HG03565 (cell line): Measurements from ENCODE around the gene EEF2.
"Not testable (repeated sequence)": the region's sequence is repeated elsewhere in the genome, so short reads cannot be mapped to it uniquely, and the experiment has no call there.

Experiments used
- ATAC-seq: cut with Tn5 transposase; IDR thresholded peaks from one replicate; pipeline ENCODE4 v1.9.1; 2021; ENCODE audit warnings: mild to moderate bottlenecking, moderate library complexity; ENCODE audit not compliant: unreplicated experiment

EEF2 gene

DNA sequence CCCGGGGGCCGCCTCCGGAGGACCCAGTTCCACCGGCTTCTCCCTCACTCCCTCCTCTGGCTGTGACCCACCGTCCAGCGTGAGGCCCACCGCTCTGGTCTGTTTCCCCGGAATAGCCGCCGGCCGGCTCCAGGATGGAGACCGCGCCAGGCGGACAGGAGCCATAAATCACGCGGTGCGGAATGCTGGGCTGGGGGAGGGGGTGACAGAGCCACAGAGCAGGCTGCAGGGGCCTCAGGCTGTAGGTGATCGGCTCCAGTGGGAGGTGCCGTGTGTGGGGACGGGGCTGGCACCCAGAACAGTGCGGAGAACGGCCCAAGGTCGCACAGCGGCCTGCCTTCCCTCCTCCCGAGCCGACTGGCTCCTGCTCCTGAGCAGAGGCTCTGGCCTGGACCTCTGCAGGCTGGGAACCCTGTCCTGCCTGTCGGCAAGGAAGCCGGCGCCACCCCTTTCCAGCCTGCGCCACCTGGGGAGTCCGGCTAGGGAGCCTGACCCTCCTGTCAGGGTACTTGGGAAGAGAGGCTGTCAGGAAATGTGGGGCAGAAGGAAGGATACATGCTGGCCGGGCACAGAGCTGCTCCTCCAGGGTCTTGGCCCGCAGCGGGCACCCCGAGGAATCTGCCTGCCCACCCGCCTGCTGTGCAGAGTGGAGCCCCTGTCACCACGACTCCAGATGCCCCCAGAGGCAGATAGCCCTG is 30.6 kb upstream of the EEF2 start:
- ATAC-seq, result no peak

- no peak for ATAC-seq
Observed at GRCh38 chr19:4014541-4015491, 29.6 kb upstream of the EEF2 start.

DNA sequence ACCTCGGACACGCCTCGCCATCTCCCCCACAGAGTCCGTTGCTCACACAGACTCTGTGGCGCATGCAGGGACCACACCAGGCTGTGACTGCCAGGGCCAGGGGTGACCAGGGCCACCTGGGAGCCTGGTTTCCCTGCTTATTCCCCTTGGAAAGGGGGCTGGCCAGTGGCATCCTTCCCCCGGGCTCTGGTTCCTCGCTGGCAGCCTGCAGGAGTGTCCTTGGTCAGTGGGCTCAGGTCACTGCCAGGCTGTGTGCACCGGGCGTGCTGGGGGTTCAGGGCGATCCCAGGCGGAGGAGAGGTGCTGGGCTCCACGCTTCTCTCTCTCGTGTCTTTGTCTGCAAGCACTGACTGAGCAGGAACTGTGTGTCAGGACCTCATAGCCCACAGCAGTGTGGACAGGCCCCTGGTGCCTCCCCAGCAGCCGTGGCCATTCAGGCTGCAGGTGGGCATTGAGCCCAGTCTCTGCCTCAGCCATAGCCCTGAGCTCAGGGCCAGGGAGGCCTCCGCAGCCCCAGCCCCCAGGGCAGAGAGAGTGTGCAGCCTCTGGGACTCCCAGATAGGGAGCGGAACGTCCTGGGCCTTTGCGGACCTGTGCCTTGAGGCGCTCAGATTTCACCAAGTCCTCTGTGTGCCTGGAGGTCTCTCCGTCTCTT is 28.8 kb upstream of the EEF2 start:
- no peak for ATAC-seq

- ATAC-seq, result no peak
Observed at GRCh38 chr19:4012975-4013634, 27.8 kb upstream of the EEF2 start.

DNA sequence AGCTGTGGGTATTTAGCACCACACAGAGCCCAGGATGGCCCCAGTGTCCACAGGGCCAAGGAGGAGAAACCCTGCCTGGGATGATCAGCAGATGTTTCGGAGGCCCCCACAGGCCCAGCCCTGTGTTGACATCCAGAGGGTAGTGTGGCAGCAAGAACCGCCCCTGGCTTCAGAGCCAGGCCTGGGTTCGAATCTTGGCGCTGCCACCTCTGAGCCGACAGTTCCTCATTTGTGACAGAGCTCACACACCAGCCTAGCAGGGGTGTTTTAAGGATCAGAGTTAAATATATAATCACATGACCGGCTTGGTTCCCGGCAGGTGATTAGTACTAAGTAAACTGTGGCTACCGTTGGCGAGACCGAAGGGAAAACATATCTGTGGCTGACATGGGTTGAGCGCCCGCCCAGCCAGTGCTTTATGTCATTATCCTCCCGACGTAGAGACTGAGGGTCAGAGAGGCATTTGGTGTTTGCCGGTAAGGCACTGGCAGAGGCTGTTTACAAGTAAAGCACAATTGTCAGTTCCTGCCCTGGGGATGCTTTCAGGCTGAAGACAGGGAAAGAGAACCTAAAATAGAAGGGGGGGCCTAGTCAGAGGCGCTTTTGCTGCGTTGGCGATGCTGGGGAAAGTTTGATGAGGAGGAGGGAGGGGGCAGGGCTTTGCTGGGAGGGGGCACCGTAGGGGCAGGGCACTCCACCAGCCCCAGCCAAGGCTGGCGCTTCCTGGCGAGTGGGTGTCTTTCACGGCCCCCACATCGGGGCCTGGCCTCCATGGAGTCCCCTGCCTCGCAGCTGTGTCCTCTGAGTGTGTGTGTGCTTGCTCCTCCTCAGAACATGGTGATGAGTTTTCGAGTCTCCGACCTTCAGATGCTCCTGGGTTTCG is 27.1 kb upstream of the EEF2 start:
- ATAC-seq, result no peak

DNA sequence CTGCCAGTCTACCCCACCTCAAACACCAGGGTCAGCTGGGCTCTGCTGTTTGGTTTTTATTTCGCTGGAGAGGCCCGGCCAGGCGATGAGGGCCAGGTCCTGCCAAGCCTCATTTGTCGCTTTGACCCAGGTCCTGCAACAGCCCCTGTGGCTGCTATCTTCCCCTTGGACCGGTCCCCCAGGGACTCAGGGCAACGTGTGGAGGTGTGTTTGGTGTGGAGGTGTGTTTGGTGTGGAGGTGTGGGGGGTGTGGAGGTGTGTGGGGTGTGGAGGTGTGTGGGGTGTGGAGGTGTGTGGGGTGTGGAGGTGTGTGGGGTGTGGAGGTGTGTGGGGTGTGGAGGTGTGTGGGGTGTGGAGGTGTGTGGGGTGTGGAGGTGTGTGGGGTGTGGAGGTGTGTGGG is 26.2 kb upstream of the EEF2 start:
- not testable (repeated sequence) for ATAC-seq

GRCh38 chr19:4010808-4011110 is 25.5 kb upstream of the EEF2 start:
- no peak for ATAC-seq

DNA sequence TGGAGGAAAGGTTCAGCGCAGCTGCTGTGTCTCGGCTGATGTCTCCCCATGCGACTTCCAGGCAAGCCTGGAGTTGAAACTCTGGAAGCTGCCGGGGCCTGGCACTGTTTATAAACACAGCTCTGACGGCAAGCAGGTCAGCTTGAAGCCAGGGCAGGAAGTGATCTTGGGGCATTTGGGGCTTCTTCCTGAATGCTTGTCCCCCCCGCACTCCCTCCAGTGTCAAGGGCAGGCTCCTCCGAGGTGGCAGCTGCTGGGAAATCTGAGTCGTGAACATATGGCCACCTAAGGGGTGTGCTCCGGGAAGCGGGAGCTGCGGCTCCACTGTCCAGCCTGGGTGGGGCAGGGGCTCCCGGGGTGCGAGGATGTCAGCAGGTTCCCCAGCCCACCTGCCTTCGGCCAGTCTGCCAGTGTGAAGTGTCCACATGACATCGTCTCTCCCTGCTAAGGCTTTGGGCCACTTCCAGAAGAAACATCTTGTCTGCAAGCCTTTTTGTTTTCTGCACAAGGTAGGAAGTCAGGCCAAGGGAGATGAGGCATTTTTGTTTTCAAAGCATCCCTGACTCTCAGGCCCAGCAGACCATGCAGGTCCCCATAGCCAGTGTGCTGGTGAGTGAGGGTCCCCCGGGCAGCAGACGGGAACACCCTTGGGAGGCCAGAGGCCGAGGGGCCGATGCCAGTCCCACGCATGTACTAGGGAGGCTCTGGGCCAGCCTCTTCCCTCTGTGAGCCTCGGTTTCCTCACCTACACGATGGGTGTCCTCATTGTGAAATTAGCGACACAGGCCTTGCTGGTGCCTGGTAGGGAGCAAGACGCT is 24.9 kb upstream of the EEF2 start:
- no peak for ATAC-seq

DNA sequence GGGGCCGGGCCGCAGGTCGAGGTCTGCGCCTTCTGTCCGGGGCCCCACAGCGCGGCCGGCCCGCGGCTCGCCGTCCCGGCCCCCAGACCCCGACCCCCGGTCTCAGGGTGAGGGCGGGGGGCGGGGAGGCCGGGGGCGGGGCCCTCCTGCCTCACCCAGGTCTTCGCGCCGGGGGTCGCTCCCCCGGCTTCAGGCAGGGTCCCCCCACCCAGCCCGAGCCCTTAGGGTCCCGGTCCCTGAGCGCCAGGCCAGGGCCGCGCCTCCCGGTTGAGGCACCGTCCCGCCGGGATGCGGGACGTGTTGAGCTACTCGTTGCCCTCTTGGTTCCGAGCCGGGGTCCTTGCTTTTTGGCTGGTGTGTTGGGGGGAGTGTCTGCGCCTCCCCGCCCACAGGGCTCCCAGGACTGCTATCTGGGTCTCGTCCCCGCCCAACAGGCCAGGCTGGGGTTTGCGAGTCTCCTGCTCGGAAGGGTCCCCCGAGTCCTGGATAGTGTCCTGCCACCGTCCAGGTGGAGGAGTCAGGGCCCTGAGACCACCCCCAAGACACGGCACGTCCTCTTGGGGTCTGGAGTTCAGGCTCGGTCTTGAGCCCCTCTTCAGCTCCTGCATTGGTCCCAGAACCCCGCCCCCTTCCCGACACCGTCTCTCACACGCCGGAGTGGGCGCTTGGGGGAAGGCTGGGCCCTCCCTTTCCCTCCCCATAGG is 22.7 kb upstream of the EEF2 start:
- ATAC-seq, result no peak

- peak; percentile 64 for ATAC-seq
Observed at GRCh38 chr19:4007021-4007835, 22.0 kb upstream of the EEF2 start, which contains the start of gene PIAS4. Gene PIAS4 (plus strand): TSS chr19:4007736. CDS start chr19:4007761, 25 bp downstream.

- not testable (repeated sequence) for ATAC-seq
Observed at GRCh38 chr19:4005436-4005835, 20.2 kb upstream of the EEF2 start.

GRCh38 chr19:4000798-4001197 is 15.5 kb upstream of the EEF2 start:
- not testable (repeated sequence) for ATAC-seq

- ATAC-seq, result not testable (repeated sequence)
Observed at GRCh38 chr19:3998667-3999412, 13.6 kb upstream of the EEF2 start.

DNA sequence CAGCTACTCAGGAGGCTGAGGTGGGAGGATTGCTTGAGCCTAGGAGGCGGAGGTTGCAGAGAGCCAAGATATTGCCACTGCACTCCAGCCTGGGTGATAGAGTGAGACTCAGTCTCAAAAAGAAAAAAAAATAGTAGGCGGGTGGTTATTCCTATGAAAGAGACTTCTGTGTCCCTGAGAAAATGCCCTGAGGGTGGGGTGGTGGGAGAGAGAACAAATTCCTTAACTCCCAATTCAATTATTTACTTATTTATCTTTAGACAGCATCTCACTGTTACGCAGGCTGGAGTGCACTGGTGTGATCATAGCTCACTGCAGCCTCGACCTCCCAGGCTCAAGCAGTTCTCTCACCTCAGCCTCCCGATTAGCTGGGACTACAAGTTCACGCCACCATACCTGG is 10.3 kb upstream of the EEF2 start:
- ATAC-seq, result no peak

DNA sequence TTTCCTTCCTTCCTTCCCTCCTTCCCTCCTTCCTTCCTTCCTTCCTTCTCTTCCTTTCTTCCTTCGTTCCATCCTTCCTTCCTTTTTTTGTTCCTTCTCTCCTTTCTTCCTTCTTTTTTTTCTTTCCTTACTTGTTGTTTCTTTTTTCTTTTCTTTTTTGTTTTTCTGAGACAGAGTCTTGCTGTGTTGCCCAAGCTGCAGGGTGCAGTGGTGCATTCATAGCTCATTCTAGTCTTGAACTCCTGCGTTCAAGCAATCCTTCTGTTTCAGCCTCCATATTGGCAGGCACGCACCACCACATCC is 5.5 kb upstream of the EEF2 start:
- ATAC-seq, result no peak

- ATAC-seq, result peak; percentile 37
Observed at GRCh38 chr19:3987619-3988371, 2.5 kb upstream of the EEF2 start.
